Spleen (tissue), 7 donors: ENCODE results near the gene PDE6H.

Source experiments
- POLR2AphosphoS5 ChIP-seq, 3 donors: sonication (generic); formaldehyde crosslinking; IDR thresholded peaks; one replicate each; pipeline ENCODE4 v1.5.1; 2017; ENCODE audit warnings: antibody characterized with exemption in 3 of 3
- TF ChIP-seq, protein P1 (sequence below), 11 experiments: fragments of 200-600 bp in 7 of 11; fragments of 450-650 bp in 4 of 11; sonication (generic) in 4 of 11; IDR thresholded peaks in 8 of 11; conservative IDR thresholded peaks in 3 of 11; 1 replicate in 7 of 11; 2 replicates in 4 of 11; pipeline versions ENCODE4 v1.4.0 to v1.8.0; 2016 to 2021; ENCODE audit warnings: antibody characterized with exemption in 11 of 11, inconsistent platforms in 4 of 11, mild to moderate bottlenecking in 1 of 11
- donor health status: DM: no; HTN: no; CAD: no; lungs with moderate emphysema.
- donor health status: DM: no; HTN: no; CAD: no.
- donor health status: DM: no; HTN: no; CAD: no.

DNA sequence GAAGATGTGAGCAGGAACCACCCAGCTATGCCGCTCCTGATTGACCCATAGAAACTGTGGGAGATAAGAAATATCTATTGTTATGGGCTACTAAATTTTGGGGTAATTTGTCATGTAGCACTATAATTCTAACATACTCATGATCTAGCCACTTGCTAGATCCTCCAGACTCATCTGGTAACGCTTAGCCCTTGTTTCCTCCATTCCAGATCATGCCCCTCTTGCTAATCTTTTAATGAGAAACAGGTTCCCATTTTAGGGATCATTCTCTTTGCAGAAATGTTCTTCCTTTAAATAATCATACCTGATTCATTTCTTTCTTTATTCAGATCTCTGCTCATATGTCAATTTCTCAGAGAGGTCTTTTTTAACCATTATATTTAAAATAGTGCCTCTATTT is 7.6 kb upstream of the PDE6H start:
- TF ChIP-seq, protein P1, sequence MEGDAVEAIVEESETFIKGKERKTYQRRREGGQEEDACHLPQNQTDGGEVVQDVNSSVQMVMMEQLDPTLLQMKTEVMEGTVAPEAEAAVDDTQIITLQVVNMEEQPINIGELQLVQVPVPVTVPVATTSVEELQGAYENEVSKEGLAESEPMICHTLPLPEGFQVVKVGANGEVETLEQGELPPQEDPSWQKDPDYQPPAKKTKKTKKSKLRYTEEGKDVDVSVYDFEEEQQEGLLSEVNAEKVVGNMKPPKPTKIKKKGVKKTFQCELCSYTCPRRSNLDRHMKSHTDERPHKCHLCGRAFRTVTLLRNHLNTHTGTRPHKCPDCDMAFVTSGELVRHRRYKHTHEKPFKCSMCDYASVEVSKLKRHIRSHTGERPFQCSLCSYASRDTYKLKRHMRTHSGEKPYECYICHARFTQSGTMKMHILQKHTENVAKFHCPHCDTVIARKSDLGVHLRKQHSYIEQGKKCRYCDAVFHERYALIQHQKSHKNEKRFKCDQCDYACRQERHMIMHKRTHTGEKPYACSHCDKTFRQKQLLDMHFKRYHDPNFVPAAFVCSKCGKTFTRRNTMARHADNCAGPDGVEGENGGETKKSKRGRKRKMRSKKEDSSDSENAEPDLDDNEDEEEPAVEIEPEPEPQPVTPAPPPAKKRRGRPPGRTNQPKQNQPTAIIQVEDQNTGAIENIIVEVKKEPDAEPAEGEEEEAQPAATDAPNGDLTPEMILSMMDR (IDR thresholded peaks at IDR 0.05 in 8 of 11, conservative IDR thresholded peaks at IDR 0.05 in 3 of 11): no peak
- no peak for TF ChIP-seq POLR2AphosphoS5 (IDR thresholded peaks at IDR 0.05)
